ENCODE data around the gene PLD3. TPM values are rescaled to one million over a fixed set of nuclear protein-coding genes. Genes with fewer than 3 reads are reported as not detected.

Gene PLD3
- total RNA-seq, 1 donor from 2014 or later: 116 TPM

GRCh38 chr19:40355975-40356680 lies 7.6 kb downstream of the PLD3 start:
- no peak overlapping the region for H3K9ac ChIP-seq
- H3K27ac Mint-ChIP-seq: no peak overlapping the region

GRCh38 chr19:40356681-40357595 lies 8.4 kb downstream of the PLD3 start:
- no peaks in the 10 kb centered on the region for H3F3A ChIP-seq (ENCODE audit: low read depth)
- no peak overlapping the region for H2AFZ ChIP-seq (replicated peaks)
- no peak for DNase-seq (ENCODE audit: low spot score)
- peaks cover 10% of the 10 kb centered on the region for H4K20me1 ChIP-seq (ENCODE audit: low read depth)
- no peak overlapping the region for H3K4me3 ChIP-seq
- no peaks in the 10 kb centered on the region for H3K79me2 ChIP-seq (ENCODE audit: low read depth)
- Mint-ChIP-seq H3K4me1 (peaks cover 12% of the 10 kb centered on the region), H3K27ac (peak overlapping the region; percentile 68), H3K9me3 (no peaks in the 10 kb centered on the region), H3K4me3 (no peak overlapping the region), H3K36me3 (no peaks in the 10 kb centered on the region), H3K27me3 (ENCODE audit: insufficient read depth, low read depth) (peaks cover 2% of the 10 kb centered on the region)
- H3K4me1 ChIP-seq: no peaks in the 10 kb centered on the region
- no peaks in the 10 kb centered on the region for H3K27me3 ChIP-seq
- H3K27ac ChIP-seq: no peak overlapping the region
- TF ChIP-seq EZH2 (IDR thresholded peaks at IDR 0.05) (no peak), CTCF (IDR thresholded peaks at IDR 0.05) (no peak), EZH2phosphoT487 (IDR thresholded peaks at IDR 0.05) (no peak)
- no peak overlapping the region for H3K4me2 ChIP-seq
- no peak overlapping the region for H3K9ac ChIP-seq
- no peaks in the 10 kb centered on the region for H3K36me3 ChIP-seq
- H3K9me3 ChIP-seq (ENCODE audit: low read depth): no peaks in the 10 kb centered on the region

More at GRCh38 chr19:40355975-40356680, 7.6 kb downstream of the PLD3 start:
- Mint-ChIP-seq H3K9me3 (no peaks in the 10 kb centered on the region), H3K4me1 (peaks cover 12% of the 10 kb centered on the region), H3K36me3 (no peaks in the 10 kb centered on the region), H3K4me3 (no peak overlapping the region), H3K27me3 (ENCODE audit: insufficient read depth, low read depth) (peaks cover 2% of the 10 kb centered on the region)
- Histone ChIP-seq H4K20me1 (ENCODE audit: low read depth) (peaks cover 10% of the 10 kb centered on the region), H3K9me3 (ENCODE audit: low read depth) (no peaks in the 10 kb centered on the region), H3K4me3 (no peak overlapping the region), H3K4me2 (no peak overlapping the region), H3K4me1 (no peaks in the 10 kb centered on the region), H3K27me3 (no peaks in the 10 kb centered on the region), H3K79me2 (ENCODE audit: low read depth) (no peaks in the 10 kb centered on the region), H2AFZ (replicated peaks) (no peak overlapping the region), H3K36me3 (no peaks in the 10 kb centered on the region), H3F3A (ENCODE audit: low read depth) (no peaks in the 10 kb centered on the region), H3K27ac (no peak overlapping the region)
- TF ChIP-seq EZH2 (IDR thresholded peaks at IDR 0.05): no peak
- no peak for TF ChIP-seq CTCF (IDR thresholded peaks at IDR 0.05)
- TF ChIP-seq EZH2phosphoT487 (IDR thresholded peaks at IDR 0.05): no peak
- no peak for DNase-seq (ENCODE audit: low spot score)

GRCh38 chr19:40357640-40358039 lies 9.1 kb downstream of the PLD3 start:
- Mint-ChIP-seq H3K4me1 (peaks cover 12% of the 10 kb centered on the region), H3K9me3 (no peaks in the 10 kb centered on the region), H3K36me3 (no peaks in the 10 kb centered on the region), H3K4me3 (no peak overlapping the region), H3K27me3 (ENCODE audit: insufficient read depth, low read depth) (peaks cover under 1% of the 10 kb centered on the region), H3K27ac (peak overlapping the region; percentile 33)
- Histone ChIP-seq H3K4me2 (no peak overlapping the region), H3K27me3 (no peaks in the 10 kb centered on the region), H4K20me1 (ENCODE audit: low read depth) (peaks cover 10% of the 10 kb centered on the region), H3F3A (ENCODE audit: low read depth) (no peaks in the 10 kb centered on the region), H3K4me3 (no peak overlapping the region), H3K9me3 (ENCODE audit: low read depth) (no peaks in the 10 kb centered on the region), H3K4me1 (no peaks in the 10 kb centered on the region), H3K9ac (no peak overlapping the region), H3K79me2 (ENCODE audit: low read depth) (no peaks in the 10 kb centered on the region), H3K27ac (no peak overlapping the region), H3K36me3 (no peaks in the 10 kb centered on the region), H2AFZ (replicated peaks) (no peak overlapping the region)
- DNase-seq (ENCODE audit: low spot score): no peak
- TF ChIP-seq CTCF (IDR thresholded peaks at IDR 0.05) (no peak), EZH2 (IDR thresholded peaks at IDR 0.05) (no peak), EZH2phosphoT487 (IDR thresholded peaks at IDR 0.05) (no peak)
